IPS-18c (cell line): ENCODE results near the gene PLA2G3.
"Not testable (repeated sequence)": the region's sequence is repeated elsewhere in the genome, so short reads cannot be mapped to it uniquely, and the experiment has no call there.

Experiments used
- H3K4me3 ChIP-seq: 2 replicates; pipeline ENCODE4 v1.7.0; 2013; ENCODE audit warnings: low read depth, mild to moderate bottlenecking, low read length, moderate library complexity; ENCODE audit not compliant: insufficient read depth
- H3K9me3 ChIP-seq: one replicate; pipeline ENCODE4 v1.6.1; 2013; ENCODE audit warnings: mild to moderate bottlenecking, low read length, moderate library complexity; ENCODE audit not compliant: control insufficient read depth, insufficient read depth

PLA2G3 gene

GRCh38 chr22:31112547-31113091, 27.7 kb downstream of the PLA2G3 start:
- H3K9me3 ChIP-seq, H3K4me3 ChIP-seq: not testable (repeated sequence)

DNA sequence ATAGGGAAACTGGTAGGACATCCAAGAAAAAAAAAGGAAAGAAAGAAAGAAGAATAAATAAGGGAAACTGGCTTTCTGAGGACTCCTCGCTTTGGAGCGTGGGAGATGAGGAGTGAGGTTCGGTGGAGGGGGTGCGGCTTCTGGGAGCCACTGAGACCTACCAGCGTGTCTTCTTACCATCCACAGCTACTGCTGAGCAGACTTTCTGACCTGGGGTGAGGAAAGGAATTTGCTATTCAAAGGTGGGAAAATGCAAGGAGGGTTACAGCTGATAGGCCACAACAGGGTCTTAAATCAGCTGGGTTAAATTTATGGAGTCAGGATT, 32.5 kb downstream of the PLA2G3 start:
- H3K9me3 ChIP-seq: no peaks in the 10 kb centered on the region
- H3K4me3 ChIP-seq: peak overlapping the region; percentile 71

GRCh38 chr22:31107178-31107893, 33.0 kb downstream of the PLA2G3 start, which contains the start of gene SELENOM:
TSS of gene SELENOM (minus strand) at chr22:31107568. CDS start at chr22:31107505, 63 bp downstream.
- Histone ChIP-seq H3K4me3 (peak within 1 kb of the TSS; percentile 71), H3K9me3 (no peaks in the 10 kb centered on the region)

GRCh38 chr22:31106731-31107177, 33.6 kb downstream of the PLA2G3 start:
- Histone ChIP-seq H3K4me3 (peak overlapping the region; percentile 71), H3K9me3 (no peaks in the 10 kb centered on the region)

DNA sequence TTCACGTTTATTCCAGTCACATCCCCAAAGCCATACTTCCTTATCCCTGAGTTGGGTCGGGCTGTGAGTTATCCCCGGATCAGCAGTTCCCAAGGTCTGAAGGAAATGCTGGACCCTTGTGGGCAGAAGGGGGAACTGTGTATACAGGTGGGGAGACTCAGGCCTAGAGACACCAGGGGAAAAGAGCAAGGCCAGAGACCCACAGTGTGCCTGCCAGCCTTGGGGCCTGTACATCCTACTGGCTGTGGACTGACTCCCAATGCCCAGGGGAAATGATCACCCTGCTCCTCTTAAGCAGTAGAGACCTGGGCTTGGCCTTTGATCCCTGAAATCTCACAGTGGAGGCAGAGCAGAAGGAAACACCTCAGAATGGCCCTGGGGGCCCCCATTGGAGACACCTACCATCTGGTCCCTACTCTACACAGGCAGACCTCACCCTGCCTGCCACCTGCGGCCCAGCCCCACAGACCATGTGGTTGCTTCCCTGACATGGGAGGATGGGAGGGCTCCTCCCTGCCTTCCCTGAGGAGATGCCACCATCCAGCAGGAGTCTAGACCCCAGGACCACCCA, 34.2 kb downstream of the PLA2G3 start:
- Histone ChIP-seq H3K9me3 (no peaks in the 10 kb centered on the region), H3K4me3 (0 out of 2 replicates have a peak overlapping the region, but pooled peaks have one; percentile 15)

- H3K4me3 ChIP-seq: peak overlapping the region; percentile 28
- no peaks in the 10 kb centered on the region for H3K9me3 ChIP-seq
Observed at GRCh38 chr22:31105282-31105929, 34.9 kb downstream of the PLA2G3 start.

GRCh38 chr22:31104869-31105268, 35.4 kb downstream of the PLA2G3 start:
- H3K9me3 ChIP-seq: no peaks in the 10 kb centered on the region

GRCh38 chr22:31103899-31104694, 36.2 kb downstream of the PLA2G3 start:
- Histone ChIP-seq H3K4me3 (no peak overlapping the region), H3K9me3 (no peaks in the 10 kb centered on the region)

More at GRCh38 chr22:31104869-31105268, 35.4 kb downstream of the PLA2G3 start:
- H3K4me3 ChIP-seq: peak overlapping the region; percentile 28

DNA sequence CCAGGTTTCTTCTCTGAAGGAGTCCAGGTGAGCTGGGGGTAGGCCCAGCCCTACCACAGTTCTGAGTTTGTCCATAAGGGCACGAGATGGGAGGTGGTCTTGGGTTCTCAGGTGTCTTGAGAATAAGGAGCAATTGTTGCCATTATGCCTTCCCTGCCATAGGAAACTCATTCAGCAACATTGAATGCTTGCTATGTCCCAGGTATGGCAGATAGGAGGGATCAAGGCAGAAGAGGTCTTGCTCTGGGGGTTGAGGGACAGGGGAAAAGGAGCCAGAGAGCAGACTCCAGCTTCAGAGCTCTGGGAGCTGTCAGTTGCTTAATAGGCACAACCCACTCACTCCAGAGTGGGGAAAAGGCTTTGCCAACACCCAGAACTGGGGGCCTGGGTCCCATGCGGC, 37.2 kb downstream of the PLA2G3 start:
- no peak overlapping the region for H3K4me3 ChIP-seq
- H3K9me3 ChIP-seq: no peaks in the 10 kb centered on the region

- no peaks in the 10 kb centered on the region for H3K9me3 ChIP-seq
- H3K4me3 ChIP-seq: no peak overlapping the region
Observed at GRCh38 chr22:31102441-31103081, 37.7 kb downstream of the PLA2G3 start.

GRCh38 chr22:31100762-31101525, 39.4 kb downstream of the PLA2G3 start:
- no peaks in the 10 kb centered on the region for H3K9me3 ChIP-seq
- no peak overlapping the region for H3K4me3 ChIP-seq

DNA sequence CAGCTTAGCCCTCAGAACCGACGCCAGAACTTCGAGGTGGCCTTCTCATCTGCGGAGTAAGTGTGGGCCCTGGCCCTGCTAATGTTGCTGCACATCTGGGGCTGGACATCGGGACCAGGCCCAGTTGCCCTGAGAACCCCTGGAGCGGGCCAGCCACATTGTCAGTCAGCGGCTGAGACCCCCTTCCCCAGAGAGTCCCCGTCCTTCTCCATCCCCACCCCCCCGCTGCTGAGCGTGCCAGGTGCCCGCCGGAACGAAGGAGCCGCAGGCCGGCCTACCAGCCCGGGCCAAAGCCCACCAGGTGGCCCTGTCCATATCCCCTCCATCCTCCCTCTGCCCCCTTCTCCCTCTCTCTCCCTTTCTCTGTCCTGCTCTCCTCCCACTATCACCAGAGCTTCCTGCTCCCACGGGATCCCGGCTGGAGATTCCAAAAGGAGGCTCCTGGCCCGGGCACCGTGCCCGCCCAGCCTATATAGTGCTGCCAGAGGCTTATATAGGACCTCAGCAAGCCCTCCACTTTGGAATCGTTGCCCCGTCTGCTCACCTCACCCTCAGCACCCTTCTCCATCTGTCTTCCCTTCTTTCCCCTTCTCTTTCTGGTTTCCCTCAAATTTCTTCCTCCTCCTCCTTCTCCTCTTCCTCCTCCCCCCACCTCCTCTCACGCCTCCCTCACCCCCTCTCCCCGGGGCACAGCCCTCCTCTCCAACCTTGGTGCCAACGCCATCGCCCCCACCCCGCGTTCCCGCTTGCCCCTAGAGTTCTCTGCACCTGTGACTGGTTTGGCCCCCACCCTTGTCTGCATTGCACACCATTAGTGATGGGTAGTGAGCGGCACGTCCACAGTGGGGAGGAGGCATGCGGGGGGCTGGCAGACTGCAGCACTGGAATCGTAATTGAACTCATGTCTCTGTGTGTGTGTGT, 40.2 kb downstream of the PLA2G3 start:
- H3K4me3 ChIP-seq: no peak overlapping the region
- no peaks in the 10 kb centered on the region for H3K9me3 ChIP-seq

- Histone ChIP-seq H3K4me3 (no peak overlapping the region), H3K9me3 (no peaks in the 10 kb centered on the region)
Observed at GRCh38 chr22:31099386-31099785, 40.9 kb downstream of the PLA2G3 start.

GRCh38 chr22:31098632-31099110, 41.6 kb downstream of the PLA2G3 start:
- 0 out of 2 replicates have a peak overlapping the region, but pooled peaks have one; percentile 34 for H3K4me3 ChIP-seq
- H3K9me3 ChIP-seq: no peaks in the 10 kb centered on the region
